T-helper 2 cell treated with Interferon-gamma antibody and Interleukin-4, amounts not matched to agents 100 ng/mL and 5 ng/mL, for 36 hours (primary cell): ENCODE results near the gene PPM1L. TPM values are rescaled to one million over a fixed set of nuclear protein-coding genes. Genes with fewer than 3 reads are reported as not detected.
"Not testable (repeated sequence)": the region's sequence is repeated elsewhere in the genome, so short reads cannot be mapped to it uniquely, and the experiment has no call there.

Source experiments
- intact Hi-C: fragments of 100-400 bp; cut with micrococcal nuclease; formaldehyde crosslinking; loops from one replicate; pipeline ENCODE4 v1.15.1; 2023
- total RNA-seq: library from RNA; stranded (reverse); gene quantifications from 2 replicates; pipeline ENCODE4 v1.2.3, GENCODE V29; 2022

PPM1L gene
- total RNA-seq, 1 donor from 2014 or later: 2.6 TPM

GRCh38 chr3:160977773-160978172 is 221.7 kb downstream of the PPM1L start:
- intact Hi-C loops: no loop called here

- intact Hi-C loops: no loop called here
These were observed 224.7 kb downstream of the PPM1L start for GRCh38 chr3:160980740-160981139.

- intact Hi-C loops: no loop called here
These were observed 225.3 kb downstream of the PPM1L start for GRCh38 chr3:160981217-160981938.

- intact Hi-C loops: no loop called here
These were observed 226.5 kb downstream of the PPM1L start for GRCh38 chr3:160982491-160982890.

GRCh38 chr3:160983900-160984299 is 227.9 kb downstream of the PPM1L start:
- intact Hi-C loops: not testable (repeated sequence)

GRCh38 chr3:160986069-160986468 is 230.0 kb downstream of the PPM1L start:
- intact Hi-C loops: no loop called here

- intact Hi-C loops: no loop called here
These were observed 232.2 kb downstream of the PPM1L start for GRCh38 chr3:160987982-160988964.

- intact Hi-C loops: no loop called here
These were observed 234.4 kb downstream of the PPM1L start for GRCh38 chr3:160990446-160990845.

GRCh38 chr3:160992712-160993111 is 236.7 kb downstream of the PPM1L start:
- intact Hi-C loops: no loop called here

GRCh38 chr3:160996811-160997210 is 240.8 kb downstream of the PPM1L start:
- intact Hi-C loops: no loop called here

GRCh38 chr3:160998581-160998980 is 242.6 kb downstream of the PPM1L start:
- intact Hi-C loops: no loop called here

- intact Hi-C loops: no loop called here
These were observed 243.2 kb downstream of the PPM1L start for GRCh38 chr3:160999274-160999673.

- intact Hi-C loops: no loop called here
These were observed 252.1 kb downstream of the PPM1L start for GRCh38 chr3:161008086-161008485.

GRCh38 chr3:161010151-161010550 is 254.1 kb downstream of the PPM1L start:
- intact Hi-C loops: not testable (repeated sequence)

GRCh38 chr3:161014843-161015749 is 259.1 kb downstream of the PPM1L start:
- intact Hi-C loops: no loop called here

GRCh38 chr3:161016417-161017313 is 260.6 kb downstream of the PPM1L start:
- intact Hi-C loops: no loop called here

GRCh38 chr3:161017971-161018370 is 261.9 kb downstream of the PPM1L start:
- intact Hi-C loops: no loop called here

- intact Hi-C loops: no loop called here
These were observed 264.2 kb downstream of the PPM1L start for GRCh38 chr3:161020256-161020655.

GRCh38 chr3:161025911-161026310 is 269.9 kb downstream of the PPM1L start:
- intact Hi-C loops: no loop called here
